Gastrocnemius medialis (tissue), 4 donors: ENCODE data around the gene GLB1L. TPM values are rescaled to one million over a fixed set of nuclear protein-coding genes. Genes with fewer than 3 reads are reported as not detected.
A peak's percentile ranks its signal among the peaks of the same experiment; 100 is the strongest.
"Not testable (repeated sequence)": the region's sequence is repeated elsewhere in the genome, so short reads cannot be mapped to it uniquely, and the experiment has no call there.

Experiments used
- ATAC-seq, 2 donors: fragments of 150-250 bp; one replicate each; pipeline ENCODE4 v1.9.1; 2016
- DNase-seq, 2 donors: peaks; one replicate each; pipeline ENCODE4 v3.0.0-alpha.2; 2019
- H3K27ac ChIP-seq, 4 donors: fragments of 200-600 bp; sonication (generic); 1 replicate in 1 of 4; 2 replicates in 3 of 4; pipeline ENCODE4 v1.5.1; 2016 to 2018; ENCODE audit warnings: mild to moderate bottlenecking in 2 of 4, moderate library complexity in 1 of 4
- H3K27me3 ChIP-seq, 3 donors: fragments of 200-600 bp; sonication (generic) in 2 of 3; 1 replicate in 1 of 3; 2 replicates in 2 of 3; pipeline versions ENCODE4 v1.5.1 to v1.6.0; 2016 to 2019; ENCODE audit warnings: mild to moderate bottlenecking in 1 of 3, moderate library complexity in 1 of 3
- H3K36me3 ChIP-seq, 2 donors: fragments of 200-600 bp; sonication (generic) in 1 of 2; one replicate each; pipeline ENCODE4 v1.5.1; 2017 to 2018
- H3K4me1 ChIP-seq, 2 donors: fragments of 200-600 bp; sonication (generic) in 1 of 2; one replicate each; pipeline ENCODE4 v1.5.1; 2016 to 2017; ENCODE audit warnings: mild to moderate bottlenecking in 2 of 2
- H3K4me3 ChIP-seq, 4 donors: fragments of 200-600 bp; sonication (generic) in 3 of 4; 1 replicate in 1 of 4; 2 replicates in 3 of 4; pipeline ENCODE4 v1.5.1; 2016 to 2019; ENCODE audit warnings: mild to moderate bottlenecking in 2 of 4
- H3K9me3 ChIP-seq, 3 donors: fragments of 200-600 bp; sonication (generic) in 2 of 3; 1 replicate in 1 of 3; 2 replicates in 2 of 3; pipeline ENCODE4 v1.5.1; 2016 to 2019
- CTCF ChIP-seq, 5 experiments: fragments of 450-650 bp in 3 of 5; fragments of 200-600 bp in 2 of 5; sonication (generic) in 2 of 5; IDR thresholded peaks in 4 of 5; conservative IDR thresholded peaks in 1 of 5; 1 replicate in 4 of 5; 2 replicates in 1 of 5; pipeline ENCODE4 v1.5.1; 2016 to 2019; ENCODE audit warnings: antibody characterized with exemption in 5 of 5, mild to moderate bottlenecking in 3 of 5, moderate library complexity in 3 of 5
- POLR2A ChIP-seq, 2 donors: fragments of 450-650 bp; IDR thresholded peaks; one replicate each; pipeline ENCODE4 v1.6.1; 2017; ENCODE audit warnings: antibody characterized with exemption in 2 of 2, mild to moderate bottlenecking in 2 of 2, moderate library complexity in 2 of 2
- in situ Hi-C, 4 donors: fragments of 200-750 bp; cut with MboI; loops; one replicate each; pipeline versions ENCODE4 v1.15.0 to v1.8.0; 2017; ENCODE audit warnings: low sequenced_read_pairs in 4 of 4
- intact Hi-C: fragments of 100-400 bp; cut with DNase I; formaldehyde crosslinking; loops from one replicate; pipeline ENCODE4 v1.15.1; 2023; ENCODE audit warnings: low total_unique reads
- total RNA-seq, 4 donors: library from RNA; depleted of rRNA; stranded (reverse); fragments of >200 nt; gene quantifications; one replicate each; pipeline versions ENCODE4 v1.1.0 to v1.2.3, GENCODE V29; 2016

Gene GLB1L
- total RNA-seq, 4 donors from 2014 or later: 1.0 to 3.6 (median 1.3) TPM

GRCh38 chr2:219205981-219206327 lies 39.3 kb downstream of the GLB1L start:
- H3K27me3 ChIP-seq: no peaks in the 10 kb centered on the region
- intact Hi-C loops (loop anchor here (1.0 kb wide), 4 partner anchors 11 to 46 kb away; partner anchors contain the start of genes ANKZF1, ATG9A, NHEJ1 and RETREG2), in situ Hi-C loops (loop anchor here in 2 of 4 donors (5.0 kb wide), 1 partner anchor 34 kb away; the partner anchor contains the start of gene SLC23A3 (in 2 of the 2))
- DNase-seq: no peak
- H3K27ac ChIP-seq: peak overlapping the region; percentile 87 to 99 (median 98)
- H3K4me3 ChIP-seq: peak overlapping the region; percentile 71 to 94 (median 84)
- H3K36me3 ChIP-seq: peaks cover 0 to 33% of the 10 kb centered on the region in 2 donors
- no peak for ATAC-seq
- no peaks in the 10 kb centered on the region for H3K9me3 ChIP-seq
- peaks cover 16 to 21% of the 10 kb centered on the region in 2 donors for H3K4me1 ChIP-seq
- no peak for TF ChIP-seq CTCF (IDR thresholded peaks at IDR 0.05 in 4 of 5, conservative IDR thresholded peaks at IDR 0.05 in 1 of 5)
- TF ChIP-seq POLR2A (IDR thresholded peaks at IDR 0.05): no peak

GRCh38 chr2:219205165-219205538 lies 40.1 kb downstream of the GLB1L start:
- in situ Hi-C loops: loop anchor here in 2 of 4 donors (5.0 kb wide), 1 partner anchor 33 kb away; the partner anchor contains the start of gene SLC23A3 (in 2 of the 2)
- ATAC-seq: no peak

DNA sequence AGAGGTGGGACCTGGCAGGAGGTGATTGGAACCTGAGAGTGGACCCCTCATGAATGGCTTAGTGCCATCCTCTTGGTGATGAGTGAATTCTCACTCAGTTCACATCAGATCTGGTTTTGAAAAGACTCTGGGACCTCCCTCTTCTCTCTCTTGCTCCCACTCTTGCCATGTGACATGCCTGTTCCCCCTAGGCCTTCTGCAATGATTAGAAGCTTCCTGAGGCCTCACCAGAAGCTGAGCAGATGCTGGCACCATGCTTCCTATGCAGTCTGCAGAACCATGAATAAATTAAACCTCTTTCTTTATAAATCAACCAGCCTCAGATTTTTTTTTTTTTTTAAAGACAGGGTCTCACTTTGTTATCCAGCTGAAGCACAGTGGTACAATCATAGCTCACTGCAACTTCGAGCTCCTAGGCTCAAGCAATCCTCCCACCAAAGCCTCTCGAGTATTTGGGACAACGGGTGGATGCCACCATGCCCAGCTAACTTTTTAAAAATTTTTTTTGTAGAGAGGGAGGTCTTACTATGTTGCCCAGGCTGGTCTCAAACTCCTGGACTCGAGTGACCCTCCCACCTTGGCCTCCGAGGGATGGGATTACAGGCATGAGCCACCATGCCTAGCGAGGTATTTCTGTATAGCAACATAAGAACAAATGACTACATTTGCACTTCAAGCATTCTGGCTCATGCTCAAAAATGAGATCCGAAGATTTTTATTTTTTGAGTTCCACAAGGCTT lies 40.6 kb downstream of the GLB1L start:
- intact Hi-C loops: no loop called here
- ATAC-seq: no peak
- peaks cover 0 to 19% of the 10 kb centered on the region in 2 donors for H3K36me3 ChIP-seq
- no peaks in the 10 kb centered on the region for H3K9me3 ChIP-seq
- in situ Hi-C loops: loop anchor here in 2 of 4 donors (5.0 kb wide), 1 partner anchor 32 kb away; the partner anchor contains the start of gene SLC23A3 (in 2 of the 2)
- peaks cover 16 to 21% of the 10 kb centered on the region in 2 donors for H3K4me1 ChIP-seq
- no peak for DNase-seq
- TF ChIP-seq POLR2A (IDR thresholded peaks at IDR 0.05) (no peak), CTCF (IDR thresholded peaks at IDR 0.05 in 4 of 5, conservative IDR thresholded peaks at IDR 0.05 in 1 of 5) (no peak)
- H3K27me3 ChIP-seq: peaks cover 0 to 1% (median under 1%) of the 10 kb centered on the region in 3 donors
- no peak overlapping the region for H3K4me3 ChIP-seq
- H3K27ac ChIP-seq: no peak overlapping the region

More at GRCh38 chr2:219205165-219205538, 40.1 kb downstream of the GLB1L start:
- intact Hi-C loops: no loop called here
- peaks cover 0 to 25% of the 10 kb centered on the region in 2 donors for H3K36me3 ChIP-seq
- H3K27me3 ChIP-seq: no peaks in the 10 kb centered on the region
- no peaks in the 10 kb centered on the region for H3K9me3 ChIP-seq
- H3K4me1 ChIP-seq: peaks cover 16 to 21% of the 10 kb centered on the region in 2 donors
- no peak overlapping the region for H3K4me3 ChIP-seq
- no peak for TF ChIP-seq CTCF (IDR thresholded peaks at IDR 0.05 in 4 of 5, conservative IDR thresholded peaks at IDR 0.05 in 1 of 5)
- TF ChIP-seq POLR2A (IDR thresholded peaks at IDR 0.05): no peak
- DNase-seq: no peak
- H3K27ac ChIP-seq: no peak overlapping the region

- H3K27ac ChIP-seq, H3K4me1 ChIP-seq, H3K27me3 ChIP-seq, ATAC-seq, intact Hi-C loops, DNase-seq, H3K4me3 ChIP-seq, H3K36me3 ChIP-seq, in situ Hi-C loops, H3K9me3 ChIP-seq: not testable (repeated sequence)
These were observed 43.9 kb downstream of the GLB1L start for GRCh38 chr2:219201331-219201730.

DNA sequence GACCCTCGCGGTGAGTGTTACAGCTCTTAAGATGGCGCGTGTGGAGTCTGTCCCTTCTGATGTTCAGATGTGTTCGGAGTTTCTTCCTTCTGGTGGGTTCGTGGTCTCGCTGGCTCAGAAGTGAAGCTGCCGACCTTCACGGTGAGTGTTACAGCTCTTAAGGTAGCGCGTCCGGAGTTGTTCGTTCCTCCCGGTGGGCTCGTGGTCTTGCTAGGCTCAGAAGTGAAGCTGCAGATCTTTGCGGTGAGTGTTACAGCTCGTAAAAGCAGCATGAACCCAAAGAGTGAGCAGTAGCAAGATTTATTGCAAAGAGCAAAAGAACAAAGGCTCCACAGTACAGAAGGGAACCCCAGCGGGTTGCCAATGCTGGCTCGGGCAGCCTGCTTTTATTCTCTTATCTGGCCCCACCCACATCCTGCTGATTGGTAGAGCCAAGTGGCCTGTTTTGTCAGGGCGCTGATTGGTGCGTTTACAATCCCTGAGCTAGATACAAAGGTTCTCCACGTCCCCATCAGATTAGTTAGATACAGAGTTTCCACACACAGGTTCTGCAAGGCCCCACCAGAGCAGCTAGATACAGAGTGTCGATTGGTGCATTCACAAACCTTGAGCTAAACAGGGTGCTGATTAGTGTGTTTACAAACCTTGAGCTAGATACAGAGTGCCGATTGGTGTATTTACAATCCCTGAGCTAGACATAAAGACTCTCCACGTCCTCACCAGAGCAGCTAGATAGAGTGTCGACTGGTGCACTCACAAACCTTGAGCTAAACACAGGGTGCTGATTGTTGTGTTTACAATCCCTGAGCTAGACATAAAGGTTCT lies 44.5 kb downstream of the GLB1L start:
- H3K27ac ChIP-seq, H3K9me3 ChIP-seq, intact Hi-C loops, H3K27me3 ChIP-seq, H3K36me3 ChIP-seq, DNase-seq, ATAC-seq, H3K4me3 ChIP-seq, H3K4me1 ChIP-seq, in situ Hi-C loops: not testable (repeated sequence)
